ENCODE data around the gene WNT2B.

DNA sequence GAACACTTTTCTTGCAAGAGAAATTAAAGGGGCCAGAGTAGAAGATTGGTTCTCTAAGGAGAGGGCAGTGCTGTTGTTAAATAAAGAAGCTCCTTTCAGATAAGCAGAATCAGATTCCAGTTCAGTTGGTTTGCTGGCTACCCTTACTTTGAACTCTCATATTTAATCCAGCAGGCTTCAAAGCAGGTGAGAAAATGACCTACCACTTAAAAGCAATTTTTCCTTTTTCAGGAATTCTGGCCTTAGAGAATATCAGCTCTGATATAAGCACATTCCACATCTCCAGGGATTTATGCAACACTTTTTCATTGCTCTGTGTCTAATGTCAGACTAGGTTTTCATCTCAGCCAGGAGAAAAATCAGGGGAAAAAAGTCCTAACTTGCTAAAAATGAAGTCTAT, 28.7 kb downstream of the WNT2B start:
- TF ChIP-seq POLR2AphosphoS5 (IDR thresholded peaks at IDR 0.05) (no peak), EP300 (IDR thresholded peaks at IDR 0.05) (no peak)
- TF ChIP-seq, protein P1, sequence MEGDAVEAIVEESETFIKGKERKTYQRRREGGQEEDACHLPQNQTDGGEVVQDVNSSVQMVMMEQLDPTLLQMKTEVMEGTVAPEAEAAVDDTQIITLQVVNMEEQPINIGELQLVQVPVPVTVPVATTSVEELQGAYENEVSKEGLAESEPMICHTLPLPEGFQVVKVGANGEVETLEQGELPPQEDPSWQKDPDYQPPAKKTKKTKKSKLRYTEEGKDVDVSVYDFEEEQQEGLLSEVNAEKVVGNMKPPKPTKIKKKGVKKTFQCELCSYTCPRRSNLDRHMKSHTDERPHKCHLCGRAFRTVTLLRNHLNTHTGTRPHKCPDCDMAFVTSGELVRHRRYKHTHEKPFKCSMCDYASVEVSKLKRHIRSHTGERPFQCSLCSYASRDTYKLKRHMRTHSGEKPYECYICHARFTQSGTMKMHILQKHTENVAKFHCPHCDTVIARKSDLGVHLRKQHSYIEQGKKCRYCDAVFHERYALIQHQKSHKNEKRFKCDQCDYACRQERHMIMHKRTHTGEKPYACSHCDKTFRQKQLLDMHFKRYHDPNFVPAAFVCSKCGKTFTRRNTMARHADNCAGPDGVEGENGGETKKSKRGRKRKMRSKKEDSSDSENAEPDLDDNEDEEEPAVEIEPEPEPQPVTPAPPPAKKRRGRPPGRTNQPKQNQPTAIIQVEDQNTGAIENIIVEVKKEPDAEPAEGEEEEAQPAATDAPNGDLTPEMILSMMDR (IDR thresholded peaks at IDR 0.05): no peak

All from esophagus muscularis mucosa (tissue), 4 donors.